Fibroblast of pulmonary artery (primary cell): ENCODE measurements around the gene RAB33B.

ENCODE experiments used
- DNase-seq: peaks from one replicate; pipeline ENCODE4 v3.0.0-alpha.2; 2010; ENCODE audit warnings: low read depth
- H3K4me3 ChIP-seq: replicated peaks from 2 replicates; pipeline ENCODE4 v1.5.1; 2011; ENCODE audit warnings: low read depth, mild to moderate bottlenecking, control low read depth, low read length, moderate library complexity
- CTCF ChIP-seq: IDR thresholded peaks from 2 replicates; pipeline ENCODE4 v1.5.1; 2011; ENCODE audit warnings: mild to moderate bottlenecking, control low read depth, low read length, inconsistent platforms; ENCODE audit errors: missing control alignments

RAB33B gene

GRCh38 chr4:139453371-139454110 is 380 bp upstream of the RAB33B start:
- peak; percentile 98 for DNase-seq
- peak overlapping the region; percentile 96 for H3K4me3 ChIP-seq
- peak; percentile 1 for TF ChIP-seq CTCF

GRCh38 chr4:139455126-139455538 is 1.2 kb downstream of the RAB33B start:
- H3K4me3 ChIP-seq, result peak overlapping the region; percentile 96
- no peak for DNase-seq
- TF ChIP-seq CTCF, result no peak

- no peak for DNase-seq
- no peak for TF ChIP-seq CTCF
- no peak overlapping the region for H3K4me3 ChIP-seq
Measured at GRCh38 chr4:139457318-139457717, 3.4 kb downstream of the RAB33B start.

- no peak for TF ChIP-seq CTCF
- DNase-seq, result no peak
- H3K4me3 ChIP-seq, result no peak overlapping the region
Measured at GRCh38 chr4:139458543-139458942, 4.6 kb downstream of the RAB33B start.

- TF ChIP-seq CTCF, result no peak
- no peak for DNase-seq
- H3K4me3 ChIP-seq, result no peak overlapping the region
Measured at GRCh38 chr4:139458999-139459398, 5.1 kb downstream of the RAB33B start.

GRCh38 chr4:139460565-139460964 is 6.6 kb downstream of the RAB33B start:
- H3K4me3 ChIP-seq, result no peak overlapping the region
- no peak for TF ChIP-seq CTCF
- no peak for DNase-seq
